K562 (cell line): ENCODE results near the gene SNX27. TPM values are rescaled to one million over a fixed set of nuclear protein-coding genes. Genes with fewer than 3 reads are reported as not detected.
A peak's percentile ranks its signal among the peaks of the same experiment; 100 is the strongest.

ENCODE experiments used
- HNRNPK ChIP-seq: fragments of 200-400 bp; formaldehyde crosslinking; IDR thresholded peaks from one replicate; pipeline ENCODE4 v1.6.1; 2018; ENCODE audit warnings: mild to moderate bottlenecking, low read depth, low read length; ENCODE audit not compliant: poor library complexity, severe bottlenecking
- JUNB ChIP-seq: fragments of 450-650 bp; formaldehyde crosslinking; conservative IDR thresholded peaks from 2 replicates; pipeline ENCODE4 v1.4.0; 2020; ENCODE audit warnings: mild to moderate bottlenecking
- KHSRP ChIP-seq: fragments of 450-650 bp; IDR thresholded peaks from 2 replicates; pipeline ENCODE4 v1.6.1; 2017
- KLF10 ChIP-seq: fragments of 250-450 bp; sonication (Bioruptor Pico); IDR thresholded peaks from 2 replicates; pipeline ENCODE4 v1.6.1; 2021; ENCODE audit warnings: matching md5 sums
- MBD2 ChIP-seq: sonication (generic); IDR thresholded peaks from 2 replicates; pipeline ENCODE4 v1.6.1; 2016; ENCODE audit warnings: low read depth, borderline replicate concordance
- MED1 ChIP-seq: sonication (generic); formaldehyde crosslinking; IDR thresholded peaks from 2 replicates; pipeline ENCODE4 v1.8.1; 2023; ENCODE audit warnings: missing genetic modification reagents, borderline replicate concordance
- MEIS2 ChIP-seq: fragments of 450-650 bp; IDR thresholded peaks from 2 replicates; pipeline ENCODE4 v1.6.1; 2014; ENCODE audit warnings: mild to moderate bottlenecking; ENCODE audit not compliant: partially characterized antibody
- MYNN ChIP-seq, 2 experiments: sonication (generic); formaldehyde crosslinking in 1 of 2; IDR thresholded peaks; 2 replicates each; pipeline versions ENCODE4 v1.5.0 to v1.6.1; 2016 to 2020; ENCODE audit warnings: antibody characterized with exemption in 1 of 2, missing genetic modification reagents in 1 of 2
- NCOA1 ChIP-seq: fragments of 450-650 bp; IDR thresholded peaks from 2 replicates; pipeline ENCODE4 v1.6.1; 2016; ENCODE audit warnings: low read depth
- NFIC ChIP-seq: fragments of 450-650 bp; IDR thresholded peaks from 2 replicates; pipeline ENCODE4 v1.6.1; 2017; ENCODE audit warnings: mild to moderate bottlenecking, inconsistent platforms
- PRPF4 ChIP-seq: fragments of 200-400 bp; formaldehyde crosslinking; IDR thresholded peaks from one replicate; pipeline ENCODE4 v1.6.1; 2017; ENCODE audit warnings: low read length, low read depth, mild to moderate bottlenecking; ENCODE audit not compliant: insufficient read depth, poor library complexity, severe bottlenecking
- SMAD4 ChIP-seq: fragments of 250-450 bp; sonication (Bioruptor Pico); conservative IDR thresholded peaks from 2 replicates; pipeline ENCODE4 v1.8.0; 2021; ENCODE audit warnings: inconsistent platforms, mild to moderate bottlenecking, moderate library complexity
- SRSF3 ChIP-seq: fragments of 200-400 bp; formaldehyde crosslinking; IDR thresholded peaks from 2 replicates; pipeline ENCODE4 v1.6.1; 2016; ENCODE audit warnings: mild to moderate bottlenecking, low read length, moderate library complexity; ENCODE audit not compliant: insufficient read depth
- SRSF7 ChIP-seq: fragments of 200-400 bp; formaldehyde crosslinking; optimal IDR thresholded peaks from 2 replicates; pipeline ENCODE3; 2017; ENCODE audit warnings: mild to moderate bottlenecking, low read depth, low read length
- TRIM28 ChIP-seq: fragments of 450-650 bp; IDR thresholded peaks from 2 replicates; pipeline ENCODE4 v1.6.1; 2017
- ZNF584 ChIP-seq: fragments of 200-800 bp; sonication (Bioruptor generic); IDR thresholded peaks from 2 replicates; pipeline ENCODE4 v1.6.1; 2016; ENCODE audit warnings: low read depth, mild to moderate bottlenecking, missing genetic modification characterization, missing compliant biosample characterization
- ZNF717 ChIP-seq: fragments of 250-450 bp; sonication (Bioruptor Pico); IDR thresholded peaks from 2 replicates; pipeline ENCODE4 v1.5.0; 2021
- ZNF75A ChIP-seq: fragments of 450-650 bp; formaldehyde crosslinking; IDR thresholded peaks from 2 replicates; pipeline ENCODE4 v1.4.0; 2020; ENCODE audit warnings: mild to moderate bottlenecking
- polyA plus RNA-seq, 8 experiments: library from polyadenylated mRNA; depleted of rRNA in 4 of 8; stranded (reverse) in 5 of 8; unstranded in 3 of 8; fragments of >200 nt; fragmentation: Nextera tagmentation in 2 of 8; fragmentation: Illumina TruSeq in 1 of 8; extraction: Ambion mirVana in 2 of 8; extraction: Trizol in 1 of 8; gene quantifications; 2 replicates each; pipeline versions ENCODE4 v1.2.1 to v1.2.3, GENCODE V29; 2011 to 2014; ENCODE audit warnings: inconsistent platforms in 1 of 8, missing spikeins in 1 of 8
- total RNA-seq, 7 experiments: library from RNA; depleted of rRNA in 6 of 7; stranded (reverse); fragments of >200 nt in 6 of 7; fragmentation: Illumina TruSeq in 2 of 7; extraction: Trizol in 2 of 7; gene quantifications; 2 replicates each; pipeline versions ENCODE4 v1.2.1 to v1.2.3, GENCODE V29; 2011 to 2021; ENCODE audit warnings: low replicate concordance in 1 of 7
- TF ChIP-seq, protein P1 (sequence below): fragments of 450-650 bp; formaldehyde crosslinking; IDR thresholded peaks from 2 replicates; pipeline ENCODE4 v1.4.0; 2020; ENCODE audit warnings: mild to moderate bottlenecking, moderate library complexity
- TF ChIP-seq, protein P2 (sequence below), 2 experiments: IDR thresholded peaks; 2 replicates each; pipeline ENCODE4 v1.6.1; 2012; ENCODE audit warnings: improper control_type of control experiment in 2 of 2, low read depth in 2 of 2, low read length in 2 of 2, borderline replicate concordance in 1 of 2
- TF ChIP-seq, protein P3 (sequence below): fragments of 200-800 bp; sonication (Bioruptor generic); IDR thresholded peaks from 2 replicates; pipeline ENCODE4 v1.6.1; 2016; ENCODE audit warnings: missing genetic modification characterization, missing compliant biosample characterization

Gene SNX27
- total and polyA plus RNA-seq, 9 of the 15 experiments (the other 6 are each of a cell fraction or from before 2014, with no cell fraction given) = 4.5 to 18.7 (median 10.1) TPM

DNA sequence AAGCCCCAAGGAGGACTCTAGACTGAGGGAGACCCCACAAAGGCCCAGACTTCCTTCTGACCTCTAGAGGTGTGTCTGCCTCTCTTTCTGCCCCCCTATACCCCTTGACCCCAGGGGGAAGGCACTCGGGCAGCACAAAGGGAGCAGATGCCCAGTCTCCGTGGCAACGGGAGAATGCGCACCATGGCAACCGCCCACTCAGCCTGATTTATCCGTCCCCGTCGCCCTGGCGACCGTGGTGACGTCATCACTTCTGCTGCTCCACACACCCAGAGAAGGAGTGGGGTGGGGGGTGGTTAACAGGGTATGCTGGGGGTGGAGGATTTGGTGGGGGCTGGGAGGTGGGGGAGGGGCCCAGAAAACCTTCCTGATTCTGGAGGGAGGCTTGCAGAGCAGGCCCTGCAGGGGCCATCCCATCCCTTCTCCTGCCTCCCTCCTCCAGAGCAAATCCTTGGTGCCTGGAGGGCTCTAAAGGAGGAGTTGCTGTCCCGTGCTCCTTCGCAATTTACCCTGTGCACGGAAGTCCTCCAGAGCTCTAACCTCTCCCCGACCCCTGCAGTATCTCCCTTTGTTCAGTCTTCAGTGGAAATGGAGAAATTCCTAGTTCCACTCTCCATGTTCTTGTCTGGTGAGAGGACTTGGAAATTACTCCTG, 98.5 kb downstream of the SNX27 start (continued):
- TF ChIP-seq, protein P1, sequence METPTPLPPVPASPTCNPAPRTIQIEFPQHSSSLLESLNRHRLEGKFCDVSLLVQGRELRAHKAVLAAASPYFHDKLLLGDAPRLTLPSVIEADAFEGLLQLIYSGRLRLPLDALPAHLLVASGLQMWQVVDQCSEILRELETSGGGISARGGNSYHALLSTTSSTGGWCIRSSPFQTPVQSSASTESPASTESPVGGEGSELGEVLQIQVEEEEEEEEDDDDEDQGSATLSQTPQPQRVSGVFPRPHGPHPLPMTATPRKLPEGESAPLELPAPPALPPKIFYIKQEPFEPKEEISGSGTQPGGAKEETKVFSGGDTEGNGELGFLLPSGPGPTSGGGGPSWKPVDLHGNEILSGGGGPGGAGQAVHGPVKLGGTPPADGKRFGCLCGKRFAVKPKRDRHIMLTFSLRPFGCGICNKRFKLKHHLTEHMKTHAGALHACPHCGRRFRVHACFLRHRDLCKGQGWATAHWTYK (CRISPR knock-in tag) = no peak
- TF ChIP-seq PRPF4 (no peak), ZNF584 (CRISPR knock-in tag) (no peak), SMAD4 (CRISPR knock-in tag) (no peak), MEIS2 (peak; percentile 43), NCOA1 (no peak), MYNN (IDR thresholded peaks at IDR 0.05) (peak; percentile 49; the same call in 1 of the 2 replicates), MYNN (CRISPR knock-in tag; IDR thresholded peaks at IDR 0.05) (no peak), HNRNPK (no peak), ZNF717 (no peak), KHSRP (0 out of 2 replicates have a peak, but pooled peaks have one; percentile 45), SRSF7 (no peak), MBD2 (peak; percentile 51; the same call in 1 of the 2 replicates), KLF10 (CRISPR knock-in tag) (no peak), MED1 (CRISPR knock-in tag) (no peak), SRSF3 (no peak), ZNF75A (CRISPR knock-in tag) (no peak), NFIC (no peak), TRIM28 (no peak), JUNB (CRISPR knock-in tag) (peak; percentile 47; the same call in 1 of the 2 replicates)
- TF ChIP-seq, protein P2, sequence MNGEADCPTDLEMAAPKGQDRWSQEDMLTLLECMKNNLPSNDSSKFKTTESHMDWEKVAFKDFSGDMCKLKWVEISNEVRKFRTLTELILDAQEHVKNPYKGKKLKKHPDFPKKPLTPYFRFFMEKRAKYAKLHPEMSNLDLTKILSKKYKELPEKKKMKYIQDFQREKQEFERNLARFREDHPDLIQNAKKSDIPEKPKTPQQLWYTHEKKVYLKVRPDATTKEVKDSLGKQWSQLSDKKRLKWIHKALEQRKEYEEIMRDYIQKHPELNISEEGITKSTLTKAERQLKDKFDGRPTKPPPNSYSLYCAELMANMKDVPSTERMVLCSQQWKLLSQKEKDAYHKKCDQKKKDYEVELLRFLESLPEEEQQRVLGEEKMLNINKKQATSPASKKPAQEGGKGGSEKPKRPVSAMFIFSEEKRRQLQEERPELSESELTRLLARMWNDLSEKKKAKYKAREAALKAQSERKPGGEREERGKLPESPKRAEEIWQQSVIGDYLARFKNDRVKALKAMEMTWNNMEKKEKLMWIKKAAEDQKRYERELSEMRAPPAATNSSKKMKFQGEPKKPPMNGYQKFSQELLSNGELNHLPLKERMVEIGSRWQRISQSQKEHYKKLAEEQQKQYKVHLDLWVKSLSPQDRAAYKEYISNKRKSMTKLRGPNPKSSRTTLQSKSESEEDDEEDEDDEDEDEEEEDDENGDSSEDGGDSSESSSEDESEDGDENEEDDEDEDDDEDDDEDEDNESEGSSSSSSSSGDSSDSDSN (IDR thresholded peaks at IDR 0.05; ENCODE audit: borderline replicate concordance in 1 of 2, low read depth in 2 of 2, low read length in 2 of 2) = no peak
- TF ChIP-seq, protein P3, sequence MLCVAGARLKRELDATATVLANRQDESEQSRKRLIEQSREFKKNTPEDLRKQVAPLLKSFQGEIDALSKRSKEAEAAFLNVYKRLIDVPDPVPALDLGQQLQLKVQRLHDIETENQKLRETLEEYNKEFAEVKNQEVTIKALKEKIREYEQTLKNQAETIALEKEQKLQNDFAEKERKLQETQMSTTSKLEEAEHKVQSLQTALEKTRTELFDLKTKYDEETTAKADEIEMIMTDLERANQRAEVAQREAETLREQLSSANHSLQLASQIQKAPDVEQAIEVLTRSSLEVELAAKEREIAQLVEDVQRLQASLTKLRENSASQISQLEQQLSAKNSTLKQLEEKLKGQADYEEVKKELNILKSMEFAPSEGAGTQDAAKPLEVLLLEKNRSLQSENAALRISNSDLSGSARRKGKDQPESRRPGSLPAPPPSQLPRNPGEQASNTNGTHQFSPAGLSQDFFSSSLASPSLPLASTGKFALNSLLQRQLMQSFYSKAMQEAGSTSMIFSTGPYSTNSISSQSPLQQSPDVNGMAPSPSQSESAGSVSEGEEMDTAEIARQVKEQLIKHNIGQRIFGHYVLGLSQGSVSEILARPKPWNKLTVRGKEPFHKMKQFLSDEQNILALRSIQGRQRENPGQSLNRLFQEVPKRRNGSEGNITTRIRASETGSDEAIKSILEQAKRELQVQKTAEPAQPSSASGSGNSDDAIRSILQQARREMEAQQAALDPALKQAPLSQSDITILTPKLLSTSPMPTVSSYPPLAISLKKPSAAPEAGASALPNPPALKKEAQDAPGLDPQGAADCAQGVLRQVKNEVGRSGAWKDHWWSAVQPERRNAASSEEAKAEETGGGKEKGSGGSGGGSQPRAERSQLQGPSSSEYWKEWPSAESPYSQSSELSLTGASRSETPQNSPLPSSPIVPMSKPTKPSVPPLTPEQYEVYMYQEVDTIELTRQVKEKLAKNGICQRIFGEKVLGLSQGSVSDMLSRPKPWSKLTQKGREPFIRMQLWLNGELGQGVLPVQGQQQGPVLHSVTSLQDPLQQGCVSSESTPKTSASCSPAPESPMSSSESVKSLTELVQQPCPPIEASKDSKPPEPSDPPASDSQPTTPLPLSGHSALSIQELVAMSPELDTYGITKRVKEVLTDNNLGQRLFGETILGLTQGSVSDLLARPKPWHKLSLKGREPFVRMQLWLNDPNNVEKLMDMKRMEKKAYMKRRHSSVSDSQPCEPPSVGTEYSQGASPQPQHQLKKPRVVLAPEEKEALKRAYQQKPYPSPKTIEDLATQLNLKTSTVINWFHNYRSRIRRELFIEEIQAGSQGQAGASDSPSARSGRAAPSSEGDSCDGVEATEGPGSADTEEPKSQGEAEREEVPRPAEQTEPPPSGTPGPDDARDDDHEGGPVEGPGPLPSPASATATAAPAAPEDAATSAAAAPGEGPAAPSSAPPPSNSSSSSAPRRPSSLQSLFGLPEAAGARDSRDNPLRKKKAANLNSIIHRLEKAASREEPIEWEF (CRISPR knock-in tag) = no peak
